Left ventricle myocardium inferior (tissue), 1 donor: ENCODE measurements around the gene STYXL2. TPM values are rescaled to one million over a fixed set of nuclear protein-coding genes. Genes with fewer than 3 reads are reported as not detected.

Experiments used
- DNase-seq: peaks from one replicate; pipeline ENCODE4 v3.0.0-alpha.2; 2020
- H3K27ac ChIP-seq: fragments of 200-600 bp; replicated peaks from 2 replicates; pipeline ENCODE4 v1.8.0; 2021
- H3K27me3 ChIP-seq: fragments of 200-600 bp; 2 replicates; pipeline ENCODE4 v1.8.0; 2021; ENCODE audit warnings: low read depth
- H3K36me3 ChIP-seq: fragments of 200-600 bp; 2 replicates; pipeline ENCODE4 v1.8.0; 2021
- H3K4me1 ChIP-seq: fragments of 200-600 bp; 2 replicates; pipeline ENCODE4 v1.8.0; 2021
- H3K4me3 ChIP-seq: fragments of 200-600 bp; 2 replicates; pipeline ENCODE4 v1.8.0; 2021; ENCODE audit warnings: mild to moderate bottlenecking, moderate library complexity
- H3K9me3 ChIP-seq: fragments of 200-600 bp; replicated peaks from 2 replicates; pipeline ENCODE4 v1.8.0; 2021
- CTCF ChIP-seq: fragments of 200-600 bp; IDR thresholded peaks from 2 replicates; pipeline ENCODE4 v1.8.0; 2021; ENCODE audit warnings: antibody characterized with exemption, mild to moderate bottlenecking, borderline replicate concordance
- intact Hi-C: fragments of 100-400 bp; cut with micrococcal nuclease; formaldehyde crosslinking; loops from one replicate; pipeline ENCODE4 v1.11.0; 2022
- total RNA-seq: library from RNA; stranded (reverse); fragmentation: NEBNext Ultra II Directional; extraction: Animal tissue kit (Norgen Biotek cat#: 25700); gene quantifications from one replicate; pipeline ENCODE4 v1.2.1, GENCODE V29; 2021
- donor health status: DM: no; HTN: yes; CAD: no; lungs with severe emphysema.

Gene STYXL2
- total RNA-seq, 1 donor from 2014 or later = 177 TPM

- Histone ChIP-seq H3K4me1 (peaks cover 11% of the 10 kb centered on the region), H3K27ac (no peak overlapping the region), H3K36me3 (peaks cover 18% of the 10 kb centered on the region), H3K27me3 (peaks cover 16% of the 10 kb centered on the region), H3K4me3 (no peak overlapping the region), H3K9me3 (no peaks in the 10 kb centered on the region)
- TF ChIP-seq CTCF = no peak
- DNase-seq = no peak
- intact Hi-C loops = no loop called here
These were observed 33.4 kb downstream of the STYXL2 start for GRCh38 chr1:167127236-167127635.

- Histone ChIP-seq H3K4me3 (no peak overlapping the region), H3K36me3 (peaks cover 18% of the 10 kb centered on the region), H3K4me1 (peaks cover 11% of the 10 kb centered on the region), H3K27ac (no peak overlapping the region), H3K9me3 (no peaks in the 10 kb centered on the region), H3K27me3 (peaks cover 16% of the 10 kb centered on the region)
- intact Hi-C loops = no loop called here
- DNase-seq = no peak
- no peak for TF ChIP-seq CTCF
These were observed 33.8 kb downstream of the STYXL2 start for GRCh38 chr1:167127661-167128060.

- no peak overlapping the region for H3K27ac ChIP-seq
- intact Hi-C loops = no loop called here
- peaks cover 10% of the 10 kb centered on the region for H3K36me3 ChIP-seq
- H3K4me3 ChIP-seq = no peak overlapping the region
- peaks cover 11% of the 10 kb centered on the region for H3K4me1 ChIP-seq
- peaks cover 11% of the 10 kb centered on the region for H3K27me3 ChIP-seq
- no peak for DNase-seq
- H3K9me3 ChIP-seq = no peaks in the 10 kb centered on the region
- no peak for TF ChIP-seq CTCF
These were observed 34.7 kb downstream of the STYXL2 start for GRCh38 chr1:167128261-167129227.

- Histone ChIP-seq H3K27me3 (peaks cover 11% of the 10 kb centered on the region), H3K4me3 (no peak overlapping the region), H3K36me3 (peaks cover 7% of the 10 kb centered on the region), H3K9me3 (no peaks in the 10 kb centered on the region), H3K27ac (no peak overlapping the region), H3K4me1 (peaks cover 15% of the 10 kb centered on the region)
- no peak for DNase-seq
- intact Hi-C loops = no loop called here
- TF ChIP-seq CTCF = no peak
These were observed 37.1 kb downstream of the STYXL2 start for GRCh38 chr1:167130829-167131510.

GRCh38 chr1:167132301-167133010, 38.6 kb downstream of the STYXL2 start:
- Histone ChIP-seq H3K4me3 (no peak overlapping the region), H3K4me1 (peaks cover 29% of the 10 kb centered on the region), H3K27ac (no peak overlapping the region), H3K9me3 (no peaks in the 10 kb centered on the region), H3K36me3 (no peaks in the 10 kb centered on the region), H3K27me3 (peaks cover 18% of the 10 kb centered on the region)
- DNase-seq = no peak
- intact Hi-C loops = no loop called here
- TF ChIP-seq CTCF = no peak
